A673 (cell line): ENCODE results near the gene LRRC10B. TPM values are rescaled to one million over a fixed set of nuclear protein-coding genes. Genes with fewer than 3 reads are reported as not detected.

Source experiments
- BruUV-seq: library from RNA; stranded (reverse); fragments of 400-500 nt; replicated peaks from 2 replicates; lab custom pipeline; 2021; lab: Mats Ljungman, UMichigan
- CTCF ChIA-PET: fragments of 300-600 bp; sonication (Branson Sonifier 250); formaldehyde crosslinking; loops from one replicate; lab custom pipeline; 2022; ENCODE audit warnings: antibody characterized with exemption; lab: Charles Lee
- POLR2A ChIA-PET: fragments of 300-600 bp; sonication (Branson Sonifier 250); formaldehyde crosslinking; loops from one replicate; lab custom pipeline; 2022; ENCODE audit warnings: antibody characterized with exemption; ENCODE audit not compliant: low non-redundant PET; lab: Charles Lee
- DNase-seq: peaks from one replicate; pipeline ENCODE4 v3.0.0-alpha.2; 2015; ENCODE audit warnings: low spot score
- H3K27ac ChIP-seq: fragments of 200-600 bp; sonication (generic); 2 replicates; pipeline ENCODE4 v1.5.1; 2016; ENCODE audit warnings: mixed run types, low read depth, mild to moderate bottlenecking, mixed read lengths, antibody characterized with exemption, low read length; ENCODE audit not compliant: poor library complexity, severe bottlenecking
- H3K27me3 ChIP-seq: fragments of 200-600 bp; sonication (generic); replicated peaks from 2 replicates; pipeline ENCODE4 v1.6.1; 2017; ENCODE audit warnings: mixed run types, low read depth, mild to moderate bottlenecking, mixed read lengths, antibody characterized with exemption, low read length; ENCODE audit not compliant: insufficient read depth, poor library complexity
- H3K36me3 ChIP-seq: fragments of 200-600 bp; sonication (generic); 2 replicates; pipeline ENCODE4 v1.6.1; 2016; ENCODE audit warnings: mixed run types, mild to moderate bottlenecking, mixed read lengths, antibody characterized with exemption, low read length; ENCODE audit not compliant: insufficient read depth, poor library complexity, severe bottlenecking
- H3K4me1 ChIP-seq: fragments of 200-600 bp; sonication (generic); 2 replicates; pipeline ENCODE4 v1.6.1; 2017; ENCODE audit warnings: mixed run types, mild to moderate bottlenecking, mixed read lengths, antibody characterized with exemption, low read length; ENCODE audit not compliant: insufficient read depth, poor library complexity, severe bottlenecking
- H3K4me3 ChIP-seq: fragments of 200-600 bp; sonication (generic); 2 replicates; pipeline ENCODE4 v1.5.1; 2016; ENCODE audit warnings: low read depth, mixed run types, mild to moderate bottlenecking, mixed read lengths, low read length; ENCODE audit not compliant: poor library complexity, severe bottlenecking
- H3K9me3 ChIP-seq: fragments of 200-600 bp; sonication (generic); 2 replicates; pipeline ENCODE4 v1.6.1; 2016; ENCODE audit warnings: mixed run types, low read depth, mild to moderate bottlenecking, mixed read lengths, antibody characterized with exemption, low read length; ENCODE audit not compliant: poor library complexity, severe bottlenecking
- EZH2 ChIP-seq: fragments of 200-600 bp; sonication (generic); IDR thresholded peaks from 2 replicates; pipeline ENCODE4 v1.6.1; 2017; ENCODE audit warnings: borderline replicate concordance, low read depth, mild to moderate bottlenecking, mixed read lengths, antibody characterized with exemption, low read length; ENCODE audit not compliant: poor library complexity, severe bottlenecking
- intact Hi-C: fragments of 100-400 bp; cut with micrococcal nuclease; formaldehyde crosslinking; loops from one replicate; pipeline ENCODE4 v1.10.0; 2022; ENCODE audit not compliant: unreplicated experiment
- microRNA-seq: library from miRNA; unstranded; fragments of <30 nt; microRNA quantifications from one replicate; pipeline ENCODE4 v1.2.0, GENCODE V29; 2021
- total RNA-seq: library from RNA; stranded (reverse); gene quantifications from 2 replicates; pipeline ENCODE4 v1.2.3, GENCODE V29; 2021
- TF ChIP-seq, protein P1 (sequence below): fragments of 300-800, 200-600 bp; sonication (generic); conservative IDR thresholded peaks from 2 replicates; pipeline ENCODE4 v1.5.1; 2017; ENCODE audit warnings: low read depth, mild to moderate bottlenecking, antibody characterized with exemption, low read length, moderate library complexity, mixed read lengths

LRRC10B gene
- total RNA-seq, 1 experiment from 2014 or later: 17.4 TPM

GRCh38 chr11:61556621-61557020 lies 48.1 kb downstream of the LRRC10B start:
- Histone ChIP-seq H3K27ac (no peak overlapping the region), H3K4me1 (peaks cover 21% of the 10 kb centered on the region), H3K27me3 (peaks cover 55% of the 10 kb centered on the region), H3K36me3 (no peaks in the 10 kb centered on the region), H3K4me3 (no peak overlapping the region), H3K9me3 (no peaks in the 10 kb centered on the region)
- TF ChIP-seq, protein P1, sequence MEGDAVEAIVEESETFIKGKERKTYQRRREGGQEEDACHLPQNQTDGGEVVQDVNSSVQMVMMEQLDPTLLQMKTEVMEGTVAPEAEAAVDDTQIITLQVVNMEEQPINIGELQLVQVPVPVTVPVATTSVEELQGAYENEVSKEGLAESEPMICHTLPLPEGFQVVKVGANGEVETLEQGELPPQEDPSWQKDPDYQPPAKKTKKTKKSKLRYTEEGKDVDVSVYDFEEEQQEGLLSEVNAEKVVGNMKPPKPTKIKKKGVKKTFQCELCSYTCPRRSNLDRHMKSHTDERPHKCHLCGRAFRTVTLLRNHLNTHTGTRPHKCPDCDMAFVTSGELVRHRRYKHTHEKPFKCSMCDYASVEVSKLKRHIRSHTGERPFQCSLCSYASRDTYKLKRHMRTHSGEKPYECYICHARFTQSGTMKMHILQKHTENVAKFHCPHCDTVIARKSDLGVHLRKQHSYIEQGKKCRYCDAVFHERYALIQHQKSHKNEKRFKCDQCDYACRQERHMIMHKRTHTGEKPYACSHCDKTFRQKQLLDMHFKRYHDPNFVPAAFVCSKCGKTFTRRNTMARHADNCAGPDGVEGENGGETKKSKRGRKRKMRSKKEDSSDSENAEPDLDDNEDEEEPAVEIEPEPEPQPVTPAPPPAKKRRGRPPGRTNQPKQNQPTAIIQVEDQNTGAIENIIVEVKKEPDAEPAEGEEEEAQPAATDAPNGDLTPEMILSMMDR: no peak
- TF ChIP-seq EZH2: no peak
- CTCF ChIA-PET: interaction anchor here (0.5 kb wide), 1 partner anchor 25 kb away, joined by 6 read pairs; no protein-coding TSS in a partner anchor
- DNase-seq: no peak
- POLR2A ChIA-PET: no interaction called here
- intact Hi-C loops: no loop called here
- BruUV-seq: no TSS peak

Small RNA genes within 50 kb of the gene (microRNA-seq; reads per million reads assigned to microRNA genes)
- gene MIR4488: not detected

Other genes with a start within 250 kb of the LRRC10B start
- 8.0 and 8.6 TPM in 2 replicates for gene VWCE, start 213.4 kb upstream of the LRRC10B start, total RNA-seq
- gene DDB1, start 175.6 kb upstream of the LRRC10B start, total RNA-seq: 305 and 307 TPM in 2 replicates
- 82.3 and 94.2 TPM in 2 replicates for gene TKFC, start 175.5 kb upstream of the LRRC10B start, total RNA-seq
- 42.1 and 54.7 TPM in 2 replicates for gene CYB561A3, start 146.9 kb upstream of the LRRC10B start, total RNA-seq
- 58.8 and 82.8 TPM in 2 replicates for gene TMEM138, start 146.4 kb upstream of the LRRC10B start, total RNA-seq
- gene TMEM216, start 116.2 kb upstream of the LRRC10B start, total RNA-seq: 11.5 and 11.6 TPM in 2 replicates
- gene CPSF7, start 78.8 kb upstream of the LRRC10B start, total RNA-seq: 160 and 162 TPM in 2 replicates
- 46.6 and 49.1 TPM in 2 replicates for gene SDHAF2, start 78.6 kb upstream of the LRRC10B start, total RNA-seq
- gene SYT7, start 72.3 kb downstream of the LRRC10B start, total RNA-seq: 1.3 and 2.0 TPM in 2 replicates
- gene DAGLA, start 171.6 kb downstream of the LRRC10B start, total RNA-seq: 10.9 and 11.0 TPM in 2 replicates
- gene MYRF, start 243.9 kb downstream of the LRRC10B start, total RNA-seq: 11.2 and 14.6 TPM in 2 replicates